Embryonic facial prominence (tissue), 1 donor: ENCODE measurements around the gene FBXL12.
"Not testable (repeated sequence)": the region's sequence is repeated elsewhere in the genome, so short reads cannot be mapped to it uniquely, and the experiment has no call there.

Experiments
- DNase-seq: peaks from one replicate; pipeline ENCODE4 v3.0.0-alpha.2; 2016; ENCODE audit errors: extremely low spot score

The FBXL12 gene

DNA sequence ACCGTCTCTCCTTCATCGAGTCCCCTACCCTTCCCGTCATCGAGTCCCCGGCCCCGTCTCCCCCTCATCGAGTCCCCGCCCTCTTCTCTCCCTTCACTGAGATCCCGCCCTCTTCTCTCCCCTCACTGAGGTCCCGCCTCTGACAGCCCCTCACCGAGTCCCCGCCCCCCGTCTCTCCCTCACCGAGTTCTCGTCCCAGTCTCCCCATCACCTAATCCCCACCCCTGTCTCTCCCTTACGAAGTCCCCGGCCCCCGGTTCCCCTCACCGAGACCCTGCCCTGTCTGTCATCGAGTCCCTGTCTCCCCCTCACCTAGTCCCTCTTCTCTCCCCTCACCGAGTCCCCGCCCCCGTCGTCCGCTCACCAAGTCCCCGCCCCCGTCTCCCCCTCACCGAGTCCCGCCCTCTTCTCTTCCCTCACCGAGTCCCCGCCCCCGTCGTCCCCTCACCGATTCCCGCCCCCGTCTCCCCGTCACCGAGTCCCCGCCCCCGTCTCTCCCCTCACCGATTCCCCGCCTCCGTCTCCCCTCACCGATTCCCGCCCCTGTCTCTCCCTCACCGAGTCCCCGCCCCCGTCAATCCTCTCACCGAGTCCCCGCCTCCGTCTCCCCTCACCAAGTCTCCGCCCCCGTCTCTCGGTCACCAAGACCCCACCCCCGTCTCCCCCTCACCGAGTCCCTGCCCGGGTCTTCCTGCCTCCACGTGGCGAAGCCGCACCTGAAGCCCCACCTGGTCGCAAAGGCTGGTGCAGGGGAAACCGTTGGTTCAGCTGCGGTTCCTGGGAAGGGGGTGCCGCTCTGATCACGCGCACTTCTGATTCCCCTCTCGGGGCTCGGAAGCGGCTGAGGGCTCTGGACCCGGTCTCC is 26.4 kb downstream of the FBXL12 start:
- peak; percentile 96 for DNase-seq

- peak; percentile 97 for DNase-seq
These were observed 27.2 kb downstream of the FBXL12 start for GRCh38 chr19:9791552-9792205.

DNA sequence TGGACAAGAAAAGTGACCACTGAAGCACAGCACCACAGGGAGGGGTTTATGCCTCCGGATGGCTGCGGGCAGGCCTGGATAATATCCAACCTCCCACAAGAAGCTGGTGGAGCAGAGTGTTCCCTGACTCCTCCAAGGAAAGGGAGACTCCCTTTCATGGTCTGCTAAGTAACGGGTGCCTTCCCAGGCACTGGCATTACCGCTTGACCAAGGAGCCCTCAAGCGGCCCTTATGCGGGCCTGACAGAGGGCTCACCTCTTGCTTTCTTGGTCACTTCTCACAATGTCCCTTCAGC is 27.9 kb downstream of the FBXL12 start:
- DNase-seq, result not testable (repeated sequence)

DNA sequence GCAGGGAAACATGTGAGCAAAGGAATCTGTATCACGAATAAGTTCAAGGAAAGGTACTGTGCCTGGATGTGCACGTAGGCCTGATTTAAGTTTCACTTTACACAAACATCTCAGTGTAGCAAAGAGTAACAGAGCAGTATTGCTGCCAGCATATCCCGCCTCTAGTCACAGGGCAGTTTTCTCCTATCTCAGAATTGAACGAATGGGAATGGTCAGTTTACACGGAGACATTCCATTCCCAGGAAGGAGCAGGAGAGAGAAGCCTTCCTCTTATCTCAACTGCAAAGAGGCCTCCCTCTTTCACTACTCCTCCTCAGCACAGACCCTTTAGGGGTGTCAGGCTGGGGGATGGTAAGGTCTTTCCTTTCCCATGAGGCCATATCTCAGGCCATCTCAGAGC is 29.3 kb downstream of the FBXL12 start:
- DNase-seq, result not testable (repeated sequence)

DNA sequence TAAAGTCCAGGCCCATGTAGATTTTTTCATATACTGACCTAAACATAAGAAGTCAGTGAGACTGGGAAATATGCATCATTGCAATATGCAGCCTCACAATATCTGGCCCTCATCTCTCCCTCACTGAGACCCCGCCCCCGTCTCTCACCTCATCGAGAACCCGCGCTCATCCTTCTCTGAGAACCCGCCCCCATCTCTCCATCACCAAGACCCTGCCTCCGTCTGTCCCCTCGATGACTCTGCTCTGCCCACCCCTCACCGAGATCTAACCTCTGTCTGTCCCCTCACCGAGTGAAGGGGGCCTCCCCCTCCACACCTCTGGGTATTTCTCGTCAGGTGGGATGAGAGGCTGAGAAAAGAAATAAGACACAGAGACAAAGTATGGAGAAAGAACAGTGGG is 29.8 kb downstream of the FBXL12 start:
- no peak for DNase-seq

GRCh38 chr19:9788604-9789003 is 30.3 kb downstream of the FBXL12 start:
- not testable (repeated sequence) for DNase-seq

GRCh38 chr19:9786819-9787218 is 32.1 kb downstream of the FBXL12 start:
- no peak for DNase-seq

GRCh38 chr19:9786342-9786741 is 32.5 kb downstream of the FBXL12 start:
- DNase-seq, result no peak

DNA sequence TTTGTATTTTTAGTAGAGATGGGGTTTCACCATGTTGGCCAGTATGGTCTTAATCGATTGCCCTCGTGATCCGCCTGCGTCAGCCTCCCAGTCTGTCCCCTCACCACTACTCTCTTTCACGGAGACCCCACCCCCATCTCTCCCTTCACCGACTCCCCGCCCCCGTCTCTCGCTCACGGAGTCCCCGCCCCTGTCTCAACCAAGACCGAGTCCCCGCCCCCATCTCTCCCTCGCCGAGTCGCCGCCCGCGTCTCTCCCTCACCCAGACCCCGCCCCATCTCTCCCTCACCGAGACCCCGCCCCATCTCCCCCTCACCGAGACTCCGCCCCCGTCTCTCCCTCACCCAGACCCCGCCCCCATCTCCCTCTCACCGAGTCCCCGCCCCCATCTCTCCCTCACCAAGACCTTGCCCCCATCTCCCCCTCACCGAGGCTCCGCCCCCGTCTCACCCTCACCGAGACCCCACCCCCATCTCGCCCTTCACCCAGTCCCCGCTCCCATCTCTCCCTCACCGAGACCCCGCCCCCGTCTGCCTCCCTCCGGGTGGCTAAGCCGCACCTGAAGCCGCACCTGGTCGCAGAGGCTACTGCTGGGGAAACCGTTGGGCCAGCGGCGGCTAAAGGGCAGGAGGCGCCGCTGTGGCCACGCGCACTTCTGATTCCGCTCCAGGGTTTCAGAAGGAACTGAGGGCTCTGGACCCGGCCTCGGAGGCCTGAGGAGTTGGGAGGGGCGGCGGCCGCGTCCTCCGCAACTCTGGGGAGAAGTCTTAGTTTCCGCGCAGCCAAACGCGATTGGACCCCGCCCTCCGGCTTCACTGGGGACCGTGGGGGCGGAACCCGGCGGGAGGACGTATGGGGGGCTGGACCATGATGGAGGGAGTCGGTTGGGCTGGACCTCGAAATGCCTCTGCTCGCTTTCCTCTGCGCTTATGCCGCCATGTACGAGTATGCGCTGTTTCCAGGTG is 33.2 kb downstream of the FBXL12 start:
- DNase-seq, result peak; percentile 96

- DNase-seq, result not testable (repeated sequence)
These were observed 34.7 kb downstream of the FBXL12 start for GRCh38 chr19:9784163-9784496.

- no peak for DNase-seq
These were observed 36.5 kb downstream of the FBXL12 start for GRCh38 chr19:9782338-9782737.

DNA sequence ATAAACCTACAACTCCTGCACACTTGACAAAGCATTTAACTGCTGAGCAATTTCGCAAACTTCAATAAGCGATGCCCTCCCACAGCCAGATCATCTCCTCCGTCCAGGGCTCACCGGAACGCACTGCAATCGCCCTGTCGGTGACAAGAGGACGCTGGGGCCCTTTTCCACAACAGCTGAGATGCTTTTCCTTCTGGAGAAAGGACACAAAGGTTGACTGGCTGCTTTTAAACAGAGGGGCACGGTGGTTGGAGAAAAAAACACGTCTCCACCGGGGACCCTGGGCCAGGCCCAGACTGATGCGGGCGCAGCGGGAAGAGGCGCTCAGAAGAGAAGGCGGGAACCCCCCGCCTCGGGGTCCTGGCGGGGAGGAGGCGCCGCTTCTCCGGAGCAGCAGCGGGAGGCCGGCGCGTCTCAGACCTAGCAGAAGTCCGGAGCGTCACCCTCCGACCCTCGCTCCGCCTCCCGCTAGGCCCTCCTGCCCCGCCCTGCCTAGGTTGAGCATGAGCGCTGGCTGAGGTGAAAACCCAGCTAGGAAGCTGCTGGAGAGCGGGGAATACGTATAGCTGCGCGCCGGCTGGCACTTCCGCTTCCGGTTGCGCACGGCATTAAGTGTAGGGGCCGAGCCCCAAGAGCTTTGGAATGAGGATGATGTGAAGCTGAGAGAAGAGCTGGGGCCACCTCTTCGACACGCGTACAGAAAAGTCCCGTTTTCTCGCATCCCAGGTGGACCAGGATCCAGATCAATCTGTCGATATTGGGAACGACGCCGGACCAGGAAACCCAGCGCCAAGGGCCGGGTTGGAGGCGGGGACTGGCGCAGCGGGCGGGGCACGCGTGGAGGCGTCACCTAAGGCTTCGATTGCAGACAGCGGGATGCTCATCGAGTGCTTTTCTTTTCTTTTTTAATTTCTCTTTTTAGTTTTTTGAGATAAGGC is 50.4 kb downstream of the FBXL12 start, which contains the start of gene ZNF846:
Gene ZNF846, minus strand, starts transcription at position 564 of the 938 bp plus-strand sequence. CDS start 3,788 bp downstream, outside the sequence.
- peak; percentile 91 for DNase-seq
